GM23338 (cell line): ENCODE results near the gene AP3M1. TPM values are rescaled to one million over a fixed set of nuclear protein-coding genes. Genes with fewer than 3 reads are reported as not detected.

Source experiments
- ATAC-seq: fragments of 200-7000 bp; cut with Tn5 transposase; 3 replicates; pipeline ENCODE4 v1.9.1; 2020
- DNase-seq: peaks from one replicate; pipeline ENCODE4 v3.0.0-alpha.2; 2015; ENCODE audit warnings: low spot score
- H2AFZ ChIP-seq: fragments of 200-600 bp; sonication (generic); 2 replicates; pipeline ENCODE4 v1.8.0; 2016; ENCODE audit warnings: antibody characterized with exemption, mild to moderate bottlenecking, moderate library complexity
- H3F3A ChIP-seq: fragments of 200-600 bp; sonication (generic); replicated peaks from 2 replicates; pipeline ENCODE4 v1.8.0; 2017; ENCODE audit warnings: antibody characterized with exemption, mixed run types, low read depth
- H3K27ac ChIP-seq: fragments of 200-600 bp; sonication (generic); 2 replicates; pipeline ENCODE4 v1.6.1; 2016; ENCODE audit warnings: low read depth
- H3K27me3 ChIP-seq: fragments of 200-600 bp; sonication (generic); 2 replicates; pipeline ENCODE4 v1.8.0; 2016; ENCODE audit warnings: mild to moderate bottlenecking, mixed run types, moderate library complexity; ENCODE audit not compliant: insufficient read depth
- H3K36me3 ChIP-seq: fragments of 200-600 bp; sonication (generic); 2 replicates; pipeline ENCODE4 v1.8.0; 2016; ENCODE audit warnings: mild to moderate bottlenecking; ENCODE audit not compliant: insufficient read depth
- H3K4me1 ChIP-seq: fragments of 200-600 bp; sonication (generic); 2 replicates; pipeline ENCODE4 v1.8.0; 2016; ENCODE audit warnings: mild to moderate bottlenecking, moderate library complexity; ENCODE audit not compliant: insufficient read depth
- H3K4me2 ChIP-seq: fragments of 200-600 bp; sonication (generic); 2 replicates; pipeline ENCODE4 v1.7.1; 2017; ENCODE audit warnings: mixed run types
- H3K4me3 ChIP-seq: fragments of 200-600 bp; sonication (generic); 2 replicates; pipeline ENCODE4 v1.6.1; 2016; ENCODE audit warnings: mixed run types
- H3K79me2 ChIP-seq: fragments of 200-600 bp; sonication (generic); replicated peaks from 2 replicates; pipeline ENCODE4 v1.8.0; 2017; ENCODE audit warnings: mild to moderate bottlenecking; ENCODE audit not compliant: insufficient read depth
- H3K9me2 ChIP-seq: fragments of 200-600 bp; sonication (generic); 2 replicates; pipeline ENCODE4 v1.8.0; 2017; ENCODE audit not compliant: insufficient read depth
- H4K20me1 ChIP-seq: fragments of 200-600 bp; sonication (generic); replicated peaks from 2 replicates; pipeline ENCODE4 v1.8.0; 2017; ENCODE audit warnings: mild to moderate bottlenecking; ENCODE audit not compliant: insufficient read depth
- H3K27ac Mint-ChIP-seq: 2 replicates; pipeline ENCODE4 v1.8.0; 2020; ENCODE audit warnings: inconsistent platforms, mild to moderate bottlenecking, moderate library complexity, mixed read lengths
- H3K27me3 Mint-ChIP-seq: 3 replicates; pipeline ENCODE4 v1.8.0; 2022; ENCODE audit warnings: low read depth, mild to moderate bottlenecking, moderate library complexity, mixed read lengths, inconsistent platforms; ENCODE audit not compliant: insufficient read depth, poor library complexity
- H3K36me3 Mint-ChIP-seq: 3 replicates; pipeline ENCODE4 v1.8.0; 2021; ENCODE audit warnings: low read depth, mild to moderate bottlenecking, inconsistent platforms, moderate library complexity, mixed read lengths
- H3K4me1 Mint-ChIP-seq: 3 replicates; pipeline ENCODE4 v1.8.0; 2020; ENCODE audit warnings: mild to moderate bottlenecking, inconsistent platforms, mixed read lengths
- H3K4me3 Mint-ChIP-seq: 3 replicates; pipeline ENCODE4 v1.8.0; 2021; ENCODE audit warnings: moderate library complexity, mild to moderate bottlenecking, inconsistent platforms, mixed read lengths
- H3K9me3 Mint-ChIP-seq: 3 replicates; pipeline ENCODE4 v1.8.0; 2020; ENCODE audit warnings: moderate library complexity, mild to moderate bottlenecking, inconsistent platforms, mixed read lengths
- CTCF ChIP-seq, 2 experiments: fragments of 200-600 bp in 1 of 2; sonication (generic) in 1 of 2; conservative IDR thresholded peaks; 2 replicates each; pipeline versions ENCODE4 v1.5.1 to v1.6.1; 2016 to 2017; ENCODE audit warnings: antibody characterized with exemption in 2 of 2, low read depth in 2 of 2, mild to moderate bottlenecking in 2 of 2, moderate library complexity in 1 of 2
- ETS1 ChIP-seq: IDR thresholded peaks from 2 replicates; pipeline ENCODE4 v1.6.1; 2016; ENCODE audit warnings: antibody characterized with exemption
- STAT1 ChIP-seq: IDR thresholded peaks from one replicate; pipeline ENCODE4 v1.6.1; 2016; ENCODE audit warnings: antibody characterized with exemption; ENCODE audit not compliant: unreplicated experiment
- ZNF331 ChIP-seq: fragments of 250-450 bp; sonication (Bioruptor Pico); IDR thresholded peaks from 2 replicates; pipeline ENCODE4 v1.5.0; 2020; ENCODE audit warnings: low read depth, mild to moderate bottlenecking, moderate library complexity
- polyA plus RNA-seq: library from polyadenylated mRNA; unstranded; fragments of >200 nt; fragmentation: Nextera tagmentation; extraction: Ambion mirVana; gene quantifications from 2 replicates; pipeline ENCODE4 v1.2.1, GENCODE V29; 2016
- total RNA-seq: library from RNA; depleted of rRNA; stranded (reverse); fragments of >200 nt; shearing (Covaris generic); gene quantifications from 2 replicates; pipeline ENCODE4 v1.2.3, GENCODE V29; 2014
- TF ChIP-seq, protein P1 (sequence below): IDR thresholded peaks from one replicate; pipeline ENCODE4 v1.6.1; 2018; ENCODE audit warnings: antibody characterized with exemption; ENCODE audit not compliant: unreplicated experiment
- TF ChIP-seq, protein P2 (sequence below): fragments of 250-450 bp; sonication (Bioruptor Pico); IDR thresholded peaks from 2 replicates; pipeline ENCODE4 v1.5.0; 2020; ENCODE audit warnings: mild to moderate bottlenecking, moderate library complexity

Gene AP3M1
- total and polyA plus RNA-seq, 2 experiments from 2014 or later = 13.8 to 41.7 TPM

DNA sequence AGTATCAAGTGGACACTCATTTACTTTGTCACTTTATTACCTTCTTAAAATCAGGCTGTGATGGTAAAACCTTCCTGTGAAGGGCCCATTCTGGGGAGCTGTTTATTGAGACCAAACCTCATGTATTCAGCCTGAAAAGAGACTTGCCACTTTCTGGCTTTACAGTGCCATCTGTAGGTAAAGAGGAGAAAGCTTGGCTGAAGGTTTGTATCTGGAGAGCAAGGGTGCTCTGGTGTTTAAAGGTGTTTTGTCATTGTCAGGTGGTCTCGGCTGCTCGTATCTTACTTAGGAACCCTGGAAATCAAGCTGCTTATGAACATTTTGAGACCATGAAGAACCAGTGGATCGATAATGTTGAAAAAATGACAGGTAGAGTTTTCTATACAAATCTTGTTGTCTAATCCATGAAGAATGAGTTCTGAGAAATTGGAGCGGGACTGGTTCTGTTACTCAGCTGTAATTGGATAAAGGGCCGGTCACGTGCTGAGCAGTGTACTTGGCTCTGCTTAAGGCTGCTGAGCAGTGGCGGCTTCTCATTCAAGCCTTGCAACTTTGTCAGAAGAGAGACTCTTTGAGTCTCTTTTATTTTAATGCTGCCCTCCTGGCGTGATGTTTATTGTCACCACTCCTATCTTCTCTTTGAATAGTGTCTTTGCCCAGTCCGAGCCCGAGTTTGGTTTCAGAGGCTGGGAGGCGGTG lies 46.9 kb downstream of the AP3M1 start:
- Histone ChIP-seq H3K27me3 (no peaks in the 10 kb centered on the region), H4K20me1 (peaks cover 14% of the 10 kb centered on the region), H3F3A (peaks cover 30% of the 10 kb centered on the region), H3K36me3 (peaks cover 84% of the 10 kb centered on the region), H3K4me3 (no peak overlapping the region), H2AFZ (no peak overlapping the region), H3K9me2 (no peaks in the 10 kb centered on the region), H3K4me1 (no peaks in the 10 kb centered on the region), H3K27ac (no peak overlapping the region), H3K79me2 (peaks cover 7% of the 10 kb centered on the region; the same call in 1 of the 2 replicates), H3K4me2 (no peak overlapping the region)
- H3K9me3 Mint-ChIP-seq = no peaks in the 10 kb centered on the region
- H3K27ac Mint-ChIP-seq = no peak overlapping the region
- no peaks in the 10 kb centered on the region for H3K4me1 Mint-ChIP-seq
- no peak overlapping the region for H3K4me3 Mint-ChIP-seq
- peak; percentile 70 for ATAC-seq
- no peak for TF ChIP-seq ZNF331 (CRISPR knock-in tag)
- peak; percentile 50 to 59 for TF ChIP-seq CTCF (conservative IDR thresholded peaks at IDR 0.05; ENCODE audit: low read depth in 2 of 2)
- DNase-seq = peak; percentile 57
- H3K36me3 Mint-ChIP-seq = peaks cover 97% of the 10 kb centered on the region
- peaks cover 7% of the 10 kb centered on the region for H3K27me3 Mint-ChIP-seq

GRCh38 chr10:74099836-74100235 lies 50.8 kb downstream of the AP3M1 start:
- Mint-ChIP-seq H3K36me3 (peaks cover 94% of the 10 kb centered on the region), H3K9me3 (no peaks in the 10 kb centered on the region; the same call in 2 of the 3 replicates), H3K4me1 (no peaks in the 10 kb centered on the region), H3K27me3 (peaks cover 1% of the 10 kb centered on the region), H3K27ac (peak overlapping the region; percentile 8; the same call in 1 of the 2 replicates), H3K4me3 (no peak overlapping the region)
- no peak for DNase-seq
- Histone ChIP-seq H3K27me3 (no peaks in the 10 kb centered on the region), H3K4me2 (no peak overlapping the region), H3K36me3 (peaks cover 96% of the 10 kb centered on the region), H3K79me2 (0 out of 2 replicates have a peak, but pooled peaks cover 6% of the 10 kb centered on the region), H2AFZ (no peak overlapping the region), H3K9me2 (no peaks in the 10 kb centered on the region), H3F3A (peaks cover 43% of the 10 kb centered on the region), H3K4me3 (no peak overlapping the region), H3K27ac (no peak overlapping the region), H3K4me1 (no peaks in the 10 kb centered on the region), H4K20me1 (peaks cover 17% of the 10 kb centered on the region)
- no peak for ATAC-seq
- TF ChIP-seq, protein P1, sequence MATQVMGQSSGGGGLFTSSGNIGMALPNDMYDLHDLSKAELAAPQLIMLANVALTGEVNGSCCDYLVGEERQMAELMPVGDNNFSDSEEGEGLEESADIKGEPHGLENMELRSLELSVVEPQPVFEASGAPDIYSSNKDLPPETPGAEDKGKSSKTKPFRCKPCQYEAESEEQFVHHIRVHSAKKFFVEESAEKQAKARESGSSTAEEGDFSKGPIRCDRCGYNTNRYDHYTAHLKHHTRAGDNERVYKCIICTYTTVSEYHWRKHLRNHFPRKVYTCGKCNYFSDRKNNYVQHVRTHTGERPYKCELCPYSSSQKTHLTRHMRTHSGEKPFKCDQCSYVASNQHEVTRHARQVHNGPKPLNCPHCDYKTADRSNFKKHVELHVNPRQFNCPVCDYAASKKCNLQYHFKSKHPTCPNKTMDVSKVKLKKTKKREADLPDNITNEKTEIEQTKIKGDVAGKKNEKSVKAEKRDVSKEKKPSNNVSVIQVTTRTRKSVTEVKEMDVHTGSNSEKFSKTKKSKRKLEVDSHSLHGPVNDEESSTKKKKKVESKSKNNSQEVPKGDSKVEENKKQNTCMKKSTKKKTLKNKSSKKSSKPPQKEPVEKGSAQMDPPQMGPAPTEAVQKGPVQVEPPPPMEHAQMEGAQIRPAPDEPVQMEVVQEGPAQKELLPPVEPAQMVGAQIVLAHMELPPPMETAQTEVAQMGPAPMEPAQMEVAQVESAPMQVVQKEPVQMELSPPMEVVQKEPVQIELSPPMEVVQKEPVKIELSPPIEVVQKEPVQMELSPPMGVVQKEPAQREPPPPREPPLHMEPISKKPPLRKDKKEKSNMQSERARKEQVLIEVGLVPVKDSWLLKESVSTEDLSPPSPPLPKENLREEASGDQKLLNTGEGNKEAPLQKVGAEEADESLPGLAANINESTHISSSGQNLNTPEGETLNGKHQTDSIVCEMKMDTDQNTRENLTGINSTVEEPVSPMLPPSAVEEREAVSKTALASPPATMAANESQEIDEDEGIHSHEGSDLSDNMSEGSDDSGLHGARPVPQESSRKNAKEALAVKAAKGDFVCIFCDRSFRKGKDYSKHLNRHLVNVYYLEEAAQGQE = no peak
- TF ChIP-seq STAT1 (no peak), ETS1 (no peak)
- TF ChIP-seq, protein P2, sequence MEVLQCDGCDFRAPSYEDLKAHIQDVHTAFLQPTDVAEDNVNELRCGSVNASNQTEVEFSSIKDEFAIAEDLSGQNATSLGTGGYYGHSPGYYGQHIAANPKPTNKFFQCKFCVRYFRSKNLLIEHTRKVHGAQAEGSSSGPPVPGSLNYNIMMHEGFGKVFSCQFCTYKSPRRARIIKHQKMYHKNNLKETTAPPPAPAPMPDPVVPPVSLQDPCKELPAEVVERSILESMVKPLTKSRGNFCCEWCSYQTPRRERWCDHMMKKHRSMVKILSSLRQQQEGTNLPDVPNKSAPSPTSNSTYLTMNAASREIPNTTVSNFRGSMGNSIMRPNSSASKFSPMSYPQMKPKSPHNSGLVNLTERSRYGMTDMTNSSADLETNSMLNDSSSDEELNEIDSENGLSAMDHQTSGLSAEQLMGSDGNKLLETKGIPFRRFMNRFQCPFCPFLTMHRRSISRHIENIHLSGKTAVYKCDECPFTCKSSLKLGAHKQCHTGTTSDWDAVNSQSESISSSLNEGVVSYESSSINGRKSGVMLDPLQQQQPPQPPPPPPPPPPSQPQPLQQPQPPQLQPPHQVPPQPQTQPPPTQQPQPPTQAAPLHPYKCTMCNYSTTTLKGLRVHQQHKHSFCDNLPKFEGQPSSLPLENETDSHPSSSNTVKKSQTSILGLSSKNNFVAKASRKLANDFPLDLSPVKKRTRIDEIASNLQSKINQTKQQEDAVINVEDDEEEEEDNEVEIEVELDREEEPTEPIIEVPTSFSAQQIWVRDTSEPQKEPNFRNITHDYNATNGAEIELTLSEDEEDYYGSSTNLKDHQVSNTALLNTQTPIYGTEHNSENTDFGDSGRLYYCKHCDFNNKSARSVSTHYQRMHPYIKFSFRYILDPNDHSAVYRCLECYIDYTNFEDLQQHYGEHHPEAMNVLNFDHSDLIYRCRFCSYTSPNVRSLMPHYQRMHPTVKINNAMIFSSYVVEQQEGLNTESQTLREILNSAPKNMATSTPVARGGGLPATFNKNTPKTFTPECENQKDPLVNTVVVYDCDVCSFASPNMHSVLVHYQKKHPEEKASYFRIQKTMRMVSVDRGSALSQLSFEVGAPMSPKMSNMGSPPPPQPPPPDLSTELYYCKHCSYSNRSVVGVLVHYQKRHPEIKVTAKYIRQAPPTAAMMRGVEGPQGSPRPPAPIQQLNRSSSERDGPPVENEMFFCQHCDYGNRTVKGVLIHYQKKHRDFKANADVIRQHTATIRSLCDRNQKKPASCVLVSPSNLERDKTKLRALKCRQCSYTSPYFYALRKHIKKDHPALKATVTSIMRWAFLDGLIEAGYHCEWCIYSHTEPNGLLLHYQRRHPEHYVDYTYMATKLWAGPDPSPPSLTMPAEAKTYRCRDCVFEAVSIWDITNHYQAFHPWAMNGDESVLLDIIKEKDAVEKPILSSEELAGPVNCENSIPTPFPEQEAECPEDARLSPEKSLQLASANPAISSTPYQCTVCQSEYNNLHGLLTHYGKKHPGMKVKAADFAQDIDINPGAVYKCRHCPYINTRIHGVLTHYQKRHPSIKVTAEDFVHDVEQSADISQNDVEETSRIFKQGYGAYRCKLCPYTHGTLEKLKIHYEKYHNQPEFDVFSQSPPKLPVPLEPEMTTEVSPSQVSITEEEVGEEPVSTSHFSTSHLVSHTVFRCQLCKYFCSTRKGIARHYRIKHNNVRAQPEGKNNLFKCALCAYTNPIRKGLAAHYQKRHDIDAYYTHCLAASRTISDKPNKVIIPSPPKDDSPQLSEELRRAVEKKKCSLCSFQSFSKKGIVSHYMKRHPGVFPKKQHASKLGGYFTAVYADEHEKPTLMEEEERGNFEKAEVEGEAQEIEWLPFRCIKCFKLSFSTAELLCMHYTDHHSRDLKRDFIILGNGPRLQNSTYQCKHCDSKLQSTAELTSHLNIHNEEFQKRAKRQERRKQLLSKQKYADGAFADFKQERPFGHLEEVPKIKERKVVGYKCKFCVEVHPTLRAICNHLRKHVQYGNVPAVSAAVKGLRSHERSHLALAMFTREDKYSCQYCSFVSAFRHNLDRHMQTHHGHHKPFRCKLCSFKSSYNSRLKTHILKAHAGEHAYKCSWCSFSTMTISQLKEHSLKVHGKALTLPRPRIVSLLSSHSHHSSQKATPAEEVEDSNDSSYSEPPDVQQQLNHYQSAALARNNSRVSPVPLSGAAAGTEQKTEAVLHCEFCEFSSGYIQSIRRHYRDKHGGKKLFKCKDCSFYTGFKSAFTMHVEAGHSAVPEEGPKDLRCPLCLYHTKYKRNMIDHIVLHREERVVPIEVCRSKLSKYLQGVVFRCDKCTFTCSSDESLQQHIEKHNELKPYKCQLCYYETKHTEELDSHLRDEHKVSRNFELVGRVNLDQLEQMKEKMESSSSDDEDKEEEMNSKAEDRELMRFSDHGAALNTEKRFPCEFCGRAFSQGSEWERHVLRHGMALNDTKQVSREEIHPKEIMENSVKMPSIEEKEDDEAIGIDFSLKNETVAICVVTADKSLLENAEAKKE (CRISPR knock-in tag) = no peak
